Epithelial cell of proximal tubule (primary cell): Measurements from ENCODE around the gene SLC12A5. TPM values are rescaled to one million over a fixed set of nuclear protein-coding genes. Genes with fewer than 3 reads are reported as not detected.
"Not testable (repeated sequence)": the region's sequence is repeated elsewhere in the genome, so short reads cannot be mapped to it uniquely, and the experiment has no call there.

Experiments used
- DNase-seq: peaks from one replicate; pipeline ENCODE4 v3.0.0-alpha.2; 2011; ENCODE audit warnings: low read depth
- H3K4me3 ChIP-seq: 2 replicates; pipeline ENCODE4 v1.5.1; 2011; ENCODE audit warnings: low read depth, mild to moderate bottlenecking, low read length
- CTCF ChIP-seq: conservative IDR thresholded peaks from 2 replicates; pipeline ENCODE4 v1.5.1; 2012; ENCODE audit warnings: low read depth, mild to moderate bottlenecking, low read length
- total RNA-seq: library from RNA; depleted of rRNA; stranded (reverse); fragments of >200 nt; gene quantifications from 2 replicates; pipeline ENCODE4 v1.2.3, GENCODE V29; 2015

The SLC12A5 gene
- total RNA-seq: not detected in 2 replicates

DNA sequence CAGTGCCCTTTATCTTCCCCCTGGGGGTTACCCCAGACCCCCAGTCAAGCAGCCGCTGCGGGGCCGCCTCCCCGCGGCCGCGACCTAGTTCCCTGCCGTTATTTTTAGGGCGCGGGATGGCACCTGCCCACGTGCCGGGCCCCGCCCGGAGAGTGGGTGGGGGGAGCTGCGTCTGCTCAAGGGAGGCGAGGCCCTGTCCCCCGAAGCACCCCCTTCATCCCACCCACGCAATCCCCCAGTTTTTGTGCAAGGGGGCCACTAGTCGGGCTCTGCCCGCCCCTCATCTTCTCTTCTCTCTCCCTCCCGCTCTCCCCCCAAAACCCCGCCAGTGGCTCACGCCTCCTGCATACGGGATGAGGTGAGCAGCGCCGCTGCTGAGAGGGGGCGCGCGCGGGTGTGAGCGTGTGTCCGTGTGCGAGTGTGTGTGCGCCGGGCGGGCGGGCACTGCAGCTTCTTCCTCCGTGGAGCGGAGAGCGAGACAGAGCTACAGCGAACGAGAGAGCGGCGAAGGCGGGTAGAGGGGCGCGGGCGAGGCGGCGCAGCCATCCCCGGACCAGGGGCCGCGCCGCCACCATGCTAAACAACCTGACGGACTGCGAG is at the start of gene SLC12A5:
TSS of gene SLC12A5 (plus strand) at position 444 of the 600 bp plus-strand sequence. CDS start at position 574, 130 bp downstream.
- TF ChIP-seq CTCF: no peak
- no peak within 1 kb of the TSS for H3K4me3 ChIP-seq
- DNase-seq: no peak

DNA sequence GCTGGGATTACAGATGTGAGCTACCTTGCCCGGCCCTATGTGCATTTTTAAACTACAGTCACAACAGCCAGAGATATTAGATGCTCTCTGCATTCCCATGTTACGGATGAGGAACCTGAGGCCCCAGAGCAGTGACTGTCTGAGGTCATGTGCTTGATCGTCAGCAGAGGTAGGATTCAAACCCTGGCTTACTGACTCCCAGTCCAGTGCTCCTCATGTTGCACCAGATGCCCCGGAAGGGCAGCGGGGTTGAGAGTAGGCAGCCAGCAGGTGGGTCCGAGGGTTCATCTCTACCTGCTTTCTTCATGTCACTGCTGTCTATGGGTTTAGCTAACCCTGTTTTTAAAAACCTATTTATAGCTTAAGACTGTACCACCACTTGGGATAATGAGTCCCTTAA is 47.8 kb upstream of the SLC12A5 start:
- no peak for DNase-seq
- TF ChIP-seq CTCF: no peak
- no peak overlapping the region for H3K4me3 ChIP-seq

- H3K4me3 ChIP-seq: no peak overlapping the region
- TF ChIP-seq CTCF: no peak
- no peak for DNase-seq
These were observed 45.7 kb upstream of the SLC12A5 start for GRCh38 chr20:45983279-45983743.

- H3K4me3 ChIP-seq: no peak overlapping the region
- TF ChIP-seq CTCF: peak; percentile 32
- no peak for DNase-seq
These were observed 43.4 kb upstream of the SLC12A5 start for GRCh38 chr20:45985573-45985972.

- TF ChIP-seq CTCF: peak; percentile 88
- DNase-seq: no peak
- H3K4me3 ChIP-seq: no peak overlapping the region
These were observed 41.8 kb upstream of the SLC12A5 start for GRCh38 chr20:45987108-45987780.

DNA sequence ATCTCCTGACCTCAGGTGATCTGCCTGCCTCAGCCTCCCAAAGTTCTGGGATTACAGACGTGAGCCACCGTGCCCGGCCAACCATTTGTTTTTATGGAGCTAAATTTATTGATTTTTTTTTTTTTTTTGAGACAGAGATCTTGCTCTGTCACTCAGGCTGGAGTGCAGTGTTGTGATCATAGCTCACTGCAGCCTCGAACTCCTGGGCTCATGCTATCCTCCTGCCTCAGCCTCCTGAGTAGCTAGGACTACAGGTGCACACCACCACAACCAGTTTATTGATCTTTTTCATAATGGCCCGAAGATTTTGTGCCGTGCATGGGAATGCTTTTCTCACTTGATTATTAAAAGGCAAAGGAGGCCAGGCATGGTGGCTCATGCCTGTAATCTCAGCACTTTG is 40.2 kb upstream of the SLC12A5 start:
- DNase-seq, H3K4me3 ChIP-seq: not testable (repeated sequence)

- no peak for DNase-seq
- no peak overlapping the region for H3K4me3 ChIP-seq
- no peak for TF ChIP-seq CTCF
These were observed 37.4 kb upstream of the SLC12A5 start for GRCh38 chr20:45991616-45992015.
